DMS 273 (cell line): ENCODE measurements around the gene SEC62.
"Not testable (repeated sequence)": the region's sequence is repeated elsewhere in the genome, so short reads cannot be mapped to it uniquely, and the experiment has no call there.

ENCODE experiments used
- DNase-seq: peaks from one replicate; lab custom pipeline; 2025; ENCODE audit not compliant: unreplicated experiment; lab: John Stamatoyannopoulos, UW

Gene SEC62

GRCh38 chr3:170012683-170013400 lies 46.2 kb downstream of the SEC62 start:
- DNase-seq: no peak

- no peak for DNase-seq
These were observed 49.5 kb downstream of the SEC62 start for GRCh38 chr3:170016057-170016456.

- DNase-seq: not testable (repeated sequence)
These were observed 52.7 kb downstream of the SEC62 start for GRCh38 chr3:170019306-170019705.

GRCh38 chr3:170021083-170021482 lies 54.5 kb downstream of the SEC62 start:
- DNase-seq: no peak

GRCh38 chr3:170022336-170022735 lies 55.7 kb downstream of the SEC62 start:
- DNase-seq: no peak

GRCh38 chr3:170023165-170023564 lies 56.6 kb downstream of the SEC62 start:
- DNase-seq: no peak

GRCh38 chr3:170024581-170024980 lies 58.0 kb downstream of the SEC62 start:
- DNase-seq: no peak

- DNase-seq: no peak
These were observed 60.9 kb downstream of the SEC62 start for GRCh38 chr3:170027233-170028102.

- DNase-seq: no peak
These were observed 66.9 kb downstream of the SEC62 start for GRCh38 chr3:170033489-170033888.

- peak; percentile 93 for DNase-seq
These were observed 71.1 kb downstream of the SEC62 start, which contains the start of gene GPR160 for GRCh38 chr3:170037463-170038433. TSS of gene GPR160 (plus strand) at chr3:170037995. CDS start at chr3:170083973, 45,978 bp downstream.

- peak; percentile 64 for DNase-seq
These were observed 72.0 kb downstream of the SEC62 start for GRCh38 chr3:170038434-170039110.

- no peak for DNase-seq
These were observed 73.8 kb downstream of the SEC62 start for GRCh38 chr3:170040418-170040817.

- no peak for DNase-seq
These were observed 76.9 kb downstream of the SEC62 start for GRCh38 chr3:170043506-170043905.

GRCh38 chr3:170044271-170044670 lies 77.7 kb downstream of the SEC62 start:
- no peak for DNase-seq

- no peak for DNase-seq
These were observed 78.2 kb downstream of the SEC62 start for GRCh38 chr3:170044795-170045244.

- DNase-seq: no peak
These were observed 79.9 kb downstream of the SEC62 start for GRCh38 chr3:170046269-170047132.

GRCh38 chr3:170047133-170047404 lies 80.5 kb downstream of the SEC62 start:
- DNase-seq: no peak
